ENCODE measurements around the gene PRKCE.
A peak's percentile ranks its signal among the peaks of the same experiment; 100 is the strongest.

The PRKCE gene

GRCh38 chr2:45935791-45936622 is 284.5 kb downstream of the PRKCE start:
- in situ Hi-C loops (cut with HindIII; ENCODE audit: low pct_unique_long_range_greater_than_20kb, low sequenced_read_pairs), result no loop called here
- DNase-seq (ENCODE audit: low read depth in 1 of 2, low spot score in 1 of 2), result peak; percentile 28 to 92
- no peak for TF ChIP-seq JUND (IDR thresholded peaks at IDR 0.05; ENCODE audit: low read depth)

GRCh38 chr2:45936623-45936979 is 285.1 kb downstream of the PRKCE start:
- in situ Hi-C loops (cut with HindIII; ENCODE audit: low pct_unique_long_range_greater_than_20kb, low sequenced_read_pairs), result no loop called here
- DNase-seq (ENCODE audit: low read depth in 1 of 2, low spot score in 1 of 2), result no peak
- TF ChIP-seq JUND (IDR thresholded peaks at IDR 0.05; ENCODE audit: low read depth), result no peak

- TF ChIP-seq JUND (IDR thresholded peaks at IDR 0.05; ENCODE audit: low read depth), result no peak
- in situ Hi-C loops (cut with HindIII; ENCODE audit: low pct_unique_long_range_greater_than_20kb, low sequenced_read_pairs), result no loop called here
These were observed 286.5 kb downstream of the PRKCE start for GRCh38 chr2:45937990-45938389.

GRCh38 chr2:45938649-45939511 is 287.4 kb downstream of the PRKCE start:
- DNase-seq (ENCODE audit: low read depth in 1 of 2, low spot score in 1 of 2), result peak; percentile 39 to 92
- in situ Hi-C loops (cut with HindIII; ENCODE audit: low pct_unique_long_range_greater_than_20kb, low sequenced_read_pairs), result no loop called here
- peak; percentile 88 for TF ChIP-seq JUND (IDR thresholded peaks at IDR 0.05; ENCODE audit: low read depth)

More at GRCh38 chr2:45937990-45938389, 286.5 kb downstream of the PRKCE start:
- no peak for DNase-seq (ENCODE audit: low read depth in 1 of 2, low spot score in 1 of 2)

GRCh38 chr2:45941531-45942236 is 290.2 kb downstream of the PRKCE start:
- no peak for DNase-seq (ENCODE audit: low read depth in 1 of 2, low spot score in 1 of 2)
- in situ Hi-C loops (cut with HindIII; ENCODE audit: low pct_unique_long_range_greater_than_20kb, low sequenced_read_pairs), result no loop called here
- no peak for TF ChIP-seq JUND (IDR thresholded peaks at IDR 0.05; ENCODE audit: low read depth)

- TF ChIP-seq JUND (IDR thresholded peaks at IDR 0.05; ENCODE audit: low read depth), result no peak
- in situ Hi-C loops (cut with HindIII; ENCODE audit: low pct_unique_long_range_greater_than_20kb, low sequenced_read_pairs), result no loop called here
These were observed 290.8 kb downstream of the PRKCE start for GRCh38 chr2:45942237-45942738.

GRCh38 chr2:45943219-45944044 is 292.0 kb downstream of the PRKCE start:
- DNase-seq (ENCODE audit: low read depth in 1 of 2, low spot score in 1 of 2), result peak in 1 of 2 experiments; percentile 44
- in situ Hi-C loops (cut with HindIII; ENCODE audit: low pct_unique_long_range_greater_than_20kb, low sequenced_read_pairs), result no loop called here
- no peak for TF ChIP-seq JUND (IDR thresholded peaks at IDR 0.05; ENCODE audit: low read depth)

More at GRCh38 chr2:45942237-45942738, 290.8 kb downstream of the PRKCE start:
- no peak for DNase-seq (ENCODE audit: low read depth in 1 of 2, low spot score in 1 of 2)

GRCh38 chr2:45944074-45944473 is 292.6 kb downstream of the PRKCE start:
- in situ Hi-C loops (cut with HindIII; ENCODE audit: low pct_unique_long_range_greater_than_20kb, low sequenced_read_pairs), result no loop called here
- peak in 1 of 2 experiments; percentile 47 for DNase-seq (ENCODE audit: low read depth in 1 of 2, low spot score in 1 of 2)
- TF ChIP-seq JUND (IDR thresholded peaks at IDR 0.05; ENCODE audit: low read depth), result no peak

- no peak for TF ChIP-seq JUND (IDR thresholded peaks at IDR 0.05; ENCODE audit: low read depth)
- in situ Hi-C loops (cut with HindIII; ENCODE audit: low pct_unique_long_range_greater_than_20kb, low sequenced_read_pairs), result no loop called here
- DNase-seq (ENCODE audit: low read depth in 1 of 2, low spot score in 1 of 2), result no peak
These were observed 293.8 kb downstream of the PRKCE start for GRCh38 chr2:45945302-45945717.

- in situ Hi-C loops (cut with HindIII; ENCODE audit: low pct_unique_long_range_greater_than_20kb, low sequenced_read_pairs), result no loop called here
- TF ChIP-seq JUND (IDR thresholded peaks at IDR 0.05; ENCODE audit: low read depth), result no peak
- no peak for DNase-seq (ENCODE audit: low read depth in 1 of 2, low spot score in 1 of 2)
These were observed 294.5 kb downstream of the PRKCE start for GRCh38 chr2:45946023-45946422.

GRCh38 chr2:45950606-45951005 is 299.1 kb downstream of the PRKCE start:
- no peak for DNase-seq (ENCODE audit: low read depth in 1 of 2, low spot score in 1 of 2)
- in situ Hi-C loops (cut with HindIII; ENCODE audit: low pct_unique_long_range_greater_than_20kb, low sequenced_read_pairs), result no loop called here
- TF ChIP-seq JUND (IDR thresholded peaks at IDR 0.05; ENCODE audit: low read depth), result no peak
